Retinal pigment epithelial cell (primary cell): ENCODE measurements around the gene TSPAN9.

Source experiments
- DNase-seq: peaks from one replicate; pipeline ENCODE4 v3.0.0-alpha.2; 2010; ENCODE audit warnings: low read depth
- H3K4me3 ChIP-seq: 2 replicates; pipeline ENCODE4 v1.5.1; 2011; ENCODE audit warnings: mild to moderate bottlenecking, low read length, control low read depth, moderate library complexity
- CTCF ChIP-seq: conservative IDR thresholded peaks from 2 replicates; pipeline ENCODE4 v1.5.1; 2011; ENCODE audit warnings: low read depth, low read length, control low read depth, inconsistent platforms

Gene TSPAN9

GRCh38 chr12:3241621-3242020 lies 164.4 kb downstream of the TSPAN9 start:
- DNase-seq: no peak
- no peak overlapping the region for H3K4me3 ChIP-seq
- no peak for TF ChIP-seq CTCF

GRCh38 chr12:3242199-3242863 lies 165.2 kb downstream of the TSPAN9 start:
- TF ChIP-seq CTCF: no peak
- H3K4me3 ChIP-seq: no peak overlapping the region
- no peak for DNase-seq

GRCh38 chr12:3243376-3244084 lies 166.4 kb downstream of the TSPAN9 start:
- DNase-seq: no peak
- H3K4me3 ChIP-seq: no peak overlapping the region
- TF ChIP-seq CTCF: peak; percentile 10

GRCh38 chr12:3244219-3244750 lies 167.1 kb downstream of the TSPAN9 start:
- H3K4me3 ChIP-seq: no peak overlapping the region
- TF ChIP-seq CTCF: no peak
- no peak for DNase-seq

- no peak overlapping the region for H3K4me3 ChIP-seq
- TF ChIP-seq CTCF: no peak
- DNase-seq: no peak
Measured at GRCh38 chr12:3246253-3246652, 169.1 kb downstream of the TSPAN9 start.

- no peak for DNase-seq
- H3K4me3 ChIP-seq: no peak overlapping the region
- TF ChIP-seq CTCF: no peak
Measured at GRCh38 chr12:3247077-3247476, 169.9 kb downstream of the TSPAN9 start.
